Esophagus squamous epithelium (tissue), 5 donors: ENCODE measurements around the gene SRP68. TPM values are rescaled to one million over a fixed set of nuclear protein-coding genes. Genes with fewer than 3 reads are reported as not detected.

Source experiments
- DNase-seq: peaks from one replicate; lab custom pipeline; 2025; lab: John Stamatoyannopoulos, UW
- H3K27ac ChIP-seq, 4 donors: fragments of 200-600 bp; sonication (generic); one replicate each; pipeline ENCODE4 v1.5.1; 2016 to 2019; ENCODE audit warnings: mild to moderate bottlenecking in 1 of 4
- H3K27me3 ChIP-seq, 4 donors: fragments of 200-600 bp; sonication (generic); 1 replicate in 3 of 4; 2 replicates in 1 of 4; pipeline versions ENCODE4 v1.5.1 to v1.6.0; 2017 to 2021; ENCODE audit warnings: antibody characterized with exemption in 1 of 4
- H3K36me3 ChIP-seq, 3 donors: fragments of 200-600 bp; sonication (generic); one replicate each; pipeline ENCODE4 v1.5.1; 2016 to 2019
- H3K4me1 ChIP-seq, 3 donors: fragments of 200-600 bp; sonication (generic); one replicate each; pipeline ENCODE4 v1.5.1; 2017 to 2019
- H3K4me3 ChIP-seq, 4 donors: fragments of 200-600 bp; sonication (generic); 1 replicate in 3 of 4; 2 replicates in 1 of 4; pipeline ENCODE4 v1.5.1; 2016 to 2019; ENCODE audit warnings: mild to moderate bottlenecking in 2 of 4, moderate library complexity in 1 of 4
- H3K9me3 ChIP-seq, 3 donors: fragments of 200-600 bp; sonication (generic); one replicate each; pipeline ENCODE4 v1.5.1; 2016 to 2019
- CTCF ChIP-seq, 6 experiments: fragments of 450-650 bp in 4 of 6; fragments of 200-600 bp in 2 of 6; sonication (generic) in 2 of 6; IDR thresholded peaks; one replicate each; pipeline ENCODE4 v1.5.1; 2016 to 2019; ENCODE audit warnings: antibody characterized with exemption in 6 of 6, mild to moderate bottlenecking in 4 of 6, moderate library complexity in 4 of 6
- POLR2A ChIP-seq, 4 donors: fragments of 450-650 bp; IDR thresholded peaks; one replicate each; pipeline ENCODE4 v1.6.1; 2017; ENCODE audit warnings: antibody characterized with exemption in 4 of 4, mild to moderate bottlenecking in 4 of 4, moderate library complexity in 3 of 4
- WGBS, 2 donors: methylation state at CpG; one replicate each; pipeline ENCODE4 v1.1.5; 2018; 5-methylcytosine and 5-hydroxymethylcytosine counted together
- intact Hi-C: fragments of 100-400 bp; cut with DNase I; formaldehyde crosslinking; loops from one replicate; pipeline ENCODE4 v1.15.0; 2022
- total RNA-seq, 4 donors: library from RNA; depleted of rRNA; stranded (reverse); fragments of >200 nt; gene quantifications; one replicate each; pipeline ENCODE4 v1.1.0, GENCODE V29; 2016
- donor health status: DM: yes; HTN: yes; CAD: no.

Gene SRP68
- total RNA-seq, 4 donors from 2014 or later = 40.6 to 78.0 (median 52.7) TPM

GRCh38 chr17:76024353-76024752 lies 48.0 kb downstream of the SRP68 start:
- intact Hi-C loops = no loop called here
- peak overlapping the region in 3 of 4 donors; percentile 61 to 77 (median 68) for H3K4me3 ChIP-seq
- no peak for TF ChIP-seq CTCF (IDR thresholded peaks at IDR 0.05)
- no peak for TF ChIP-seq POLR2A (IDR thresholded peaks at IDR 0.05)
- peaks cover 4 to 48% (median 7%) of the 10 kb centered on the region in 3 donors for H3K4me1 ChIP-seq
- H3K27ac ChIP-seq = peak overlapping the region in 3 of 4 donors; percentile 97 to 99 (median 97)
- no peak for DNase-seq
- no peaks in the 10 kb centered on the region for H3K9me3 ChIP-seq
- H3K36me3 ChIP-seq = peaks cover 0 to 49% (median 0%) of the 10 kb centered on the region in 3 donors
- no CpG with 5 or more reads among the region's 9 CpGs for WGBS, 2 donors
- peaks cover 0 to 16% (median 0%) of the 10 kb centered on the region in 4 donors for H3K27me3 ChIP-seq

GRCh38 chr17:76023900-76024237 lies 48.4 kb downstream of the SRP68 start:
- 89 to 100% methylated on average over 1 to 7 of the region's 9 CpGs for WGBS, 2 donors
- intact Hi-C loops = no loop called here
- Histone ChIP-seq H3K36me3 (peaks cover 0 to 54% (median 3%) of the 10 kb centered on the region in 3 donors), H3K27ac (peak overlapping the region in 3 of 4 donors; percentile 97 to 99 (median 97)), H3K9me3 (no peaks in the 10 kb centered on the region), H3K27me3 (peaks cover 0 to 16% (median 0%) of the 10 kb centered on the region in 4 donors), H3K4me1 (peaks cover 0 to 43% (median 5%) of the 10 kb centered on the region in 3 donors), H3K4me3 (peak overlapping the region in 2 of 4 donors; percentile 68 to 77)
- no peak for DNase-seq
- TF ChIP-seq POLR2A (IDR thresholded peaks at IDR 0.05) = no peak
- TF ChIP-seq CTCF (IDR thresholded peaks at IDR 0.05) = no peak

- Histone ChIP-seq H3K4me1 (peaks cover 0 to 36% (median 5%) of the 10 kb centered on the region in 3 donors), H3K9me3 (no peaks in the 10 kb centered on the region), H3K27me3 (peaks cover 0 to 16% (median 0%) of the 10 kb centered on the region in 4 donors), H3K4me3 (no peak overlapping the region), H3K27ac (peak overlapping the region in 3 of 4 donors; percentile 97 to 99 (median 97)), H3K36me3 (peaks cover 4 to 61% (median 5%) of the 10 kb centered on the region in 3 donors)
- no peak for TF ChIP-seq CTCF (IDR thresholded peaks at IDR 0.05)
- no peak for TF ChIP-seq POLR2A (IDR thresholded peaks at IDR 0.05)
- DNase-seq = no peak
- intact Hi-C loops = no loop called here
- 85 to 91% methylated on average over 4 to 18 of the region's 28 CpGs for whole genome bisulfite sequencing, 2 donors
Measured at GRCh38 chr17:76022973-76023899, 49.1 kb downstream of the SRP68 start.

DNA sequence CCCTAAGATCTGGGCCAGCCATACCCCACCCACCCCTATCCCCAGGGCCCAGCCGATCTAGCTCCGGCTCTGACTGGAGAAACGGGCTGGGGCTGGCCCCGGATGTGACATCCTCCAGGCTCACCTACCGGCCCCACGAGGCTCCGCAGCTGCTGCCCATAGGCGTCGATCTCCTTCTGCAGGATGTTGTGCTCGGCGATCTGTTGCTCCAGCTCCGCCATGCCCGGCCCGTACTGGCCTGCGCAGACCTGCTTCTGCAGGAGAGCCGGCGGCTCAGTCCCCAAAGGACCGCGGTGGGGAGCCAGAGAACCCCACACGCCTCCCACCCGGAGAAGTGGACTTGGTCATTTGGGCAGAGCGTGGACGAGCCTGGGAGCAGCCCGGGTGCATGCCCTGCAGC lies 50.0 kb downstream of the SRP68 start:
- Histone ChIP-seq H3K27ac (no peak overlapping the region), H3K4me3 (no peak overlapping the region), H3K36me3 (peaks cover 5 to 70% (median 5%) of the 10 kb centered on the region in 3 donors), H3K4me1 (peaks cover 0 to 28% (median 0%) of the 10 kb centered on the region in 3 donors), H3K27me3 (peaks cover 0 to 16% (median 0%) of the 10 kb centered on the region in 4 donors), H3K9me3 (no peaks in the 10 kb centered on the region)
- 80% methylated on average over 4 of the region's 24 CpGs; no CpG with 5 or more reads in 1 of the 2 donors for WGBS, 2 donors
- TF ChIP-seq POLR2A (IDR thresholded peaks at IDR 0.05) (no peak), CTCF (IDR thresholded peaks at IDR 0.05) (no peak)
- DNase-seq = no peak
- intact Hi-C loops = no loop called here
